Astrocyte (in vitro differentiated cells and primary cell): Measurements from ENCODE around the gene LARGE1. TPM values are rescaled to one million over a fixed set of nuclear protein-coding genes. Genes with fewer than 3 reads are reported as not detected.

Source experiments
- DNase-seq: peaks from one replicate; pipeline ENCODE4 v3.0.0-alpha.2; 2010; ENCODE audit warnings: low read depth
- FAIRE-seq: peaks from 2 replicates; lab custom pipeline; 2011; peaks lifted over from hg19 to GRCh38; lab: Jason Lieb, UNC
- H2AFZ ChIP-seq: 2 replicates; pipeline ENCODE4 v1.6.0; 2012; ENCODE audit warnings: low read depth, low read length, inconsistent platforms
- H3K27ac ChIP-seq: 2 replicates; pipeline ENCODE4 v1.5.1; 2011; ENCODE audit warnings: low read depth, low read length, inconsistent platforms
- H3K27me3 ChIP-seq: 2 replicates; pipeline ENCODE4 v1.6.0; 2011; ENCODE audit warnings: low read length, inconsistent platforms; ENCODE audit not compliant: insufficient read depth
- H3K36me3 ChIP-seq: 2 replicates; pipeline ENCODE4 v1.5.1; 2011; ENCODE audit warnings: low read length, inconsistent platforms; ENCODE audit not compliant: insufficient read depth
- H3K4me1 ChIP-seq: 2 replicates; pipeline ENCODE4 v1.5.1; 2011; ENCODE audit warnings: low read length, inconsistent platforms; ENCODE audit not compliant: insufficient read depth
- H3K4me2 ChIP-seq: 2 replicates; pipeline ENCODE4 v1.6.0; 2012; ENCODE audit warnings: low read length, inconsistent platforms
- H3K4me3 ChIP-seq: 2 replicates; pipeline ENCODE4 v1.5.1; 2011; ENCODE audit warnings: low read depth, mild to moderate bottlenecking, low read length, inconsistent platforms; ENCODE audit not compliant: insufficient read depth
- H3K79me2 ChIP-seq: 2 replicates; pipeline ENCODE4 v1.6.0; 2012; ENCODE audit warnings: mild to moderate bottlenecking, low read length, inconsistent platforms; ENCODE audit not compliant: insufficient read depth
- H3K9ac ChIP-seq: 2 replicates; pipeline ENCODE4 v1.6.0; 2012; ENCODE audit warnings: mild to moderate bottlenecking, low read length, inconsistent platforms
- H3K9me3 ChIP-seq: 2 replicates; pipeline ENCODE4 v1.5.1; 2012; ENCODE audit warnings: low read depth, mild to moderate bottlenecking, low read length, inconsistent platforms; ENCODE audit not compliant: insufficient read depth
- H4K20me1 ChIP-seq: 2 replicates; pipeline ENCODE4 v1.6.0; 2012; ENCODE audit warnings: low read length, inconsistent platforms; ENCODE audit not compliant: insufficient read depth
- H3K27ac Mint-ChIP-seq: one replicate; pipeline ENCODE4 v1.8.0; 2021; ENCODE audit warnings: mild to moderate bottlenecking, mixed read lengths; ENCODE audit not compliant: unreplicated experiment
- H3K27me3 Mint-ChIP-seq: one replicate; pipeline ENCODE4 v1.8.0; 2021; ENCODE audit warnings: low read depth, mixed read lengths; ENCODE audit not compliant: unreplicated experiment
- H3K36me3 Mint-ChIP-seq: one replicate; pipeline ENCODE4 v1.8.0; 2021; ENCODE audit warnings: low read depth, mixed read lengths; ENCODE audit not compliant: unreplicated experiment
- H3K4me1 Mint-ChIP-seq: one replicate; pipeline ENCODE4 v1.8.0; 2021; ENCODE audit warnings: low read depth, mixed read lengths; ENCODE audit not compliant: unreplicated experiment
- H3K4me3 Mint-ChIP-seq: one replicate; pipeline ENCODE4 v1.8.0; 2021; ENCODE audit warnings: mild to moderate bottlenecking, moderate library complexity, mixed read lengths; ENCODE audit not compliant: unreplicated experiment
- H3K9me3 Mint-ChIP-seq: one replicate; pipeline ENCODE4 v1.8.0; 2021; ENCODE audit warnings: mild to moderate bottlenecking, mixed read lengths; ENCODE audit not compliant: unreplicated experiment
- EZH2 ChIP-seq: IDR thresholded peaks from 2 replicates; pipeline ENCODE4 v1.6.1; 2012; ENCODE audit warnings: mild to moderate bottlenecking, low read length, inconsistent platforms; ENCODE audit not compliant: insufficient read depth
- total RNA-seq: library from RNA; stranded (reverse); gene quantifications from 2 replicates; pipeline ENCODE4 v1.2.1, GENCODE V29; 2021
- TF ChIP-seq, protein P1 (sequence below): IDR thresholded peaks from 2 replicates; pipeline ENCODE4 v1.5.1; 2011; ENCODE audit warnings: low read depth, mild to moderate bottlenecking, inconsistent platforms, low read length, moderate library complexity; ENCODE audit not compliant: insufficient read depth

LARGE1 gene
- total RNA-seq, 1 donor from 2014 or later, result 92.6 TPM

DNA sequence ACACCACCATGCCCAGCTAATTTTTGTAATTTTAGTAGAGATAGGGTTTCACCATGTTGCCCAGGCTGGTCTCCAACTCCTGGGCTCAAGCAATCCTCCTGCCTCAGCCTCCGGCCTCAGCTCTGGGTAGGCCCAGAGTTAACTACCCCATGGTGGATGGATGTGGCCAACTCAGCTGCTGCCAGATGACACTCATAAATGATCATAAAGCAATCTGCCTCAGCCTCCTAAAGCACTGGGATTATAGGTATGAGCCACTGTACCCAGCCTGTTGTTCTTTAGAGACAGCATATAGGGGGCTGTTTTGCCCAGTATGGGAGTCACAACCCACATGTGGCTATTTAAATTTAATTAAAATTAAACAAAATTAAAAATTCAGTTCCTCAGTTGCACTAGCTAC, 54.3 kb downstream of the LARGE1 start:
- Mint-ChIP-seq H3K27ac (no peak overlapping the region), H3K36me3 (peaks cover 1% of the 10 kb centered on the region), H3K9me3 (no peaks in the 10 kb centered on the region), H3K27me3 (no peaks in the 10 kb centered on the region), H3K4me3 (no peak overlapping the region), H3K4me1 (peaks cover 32% of the 10 kb centered on the region)
- Histone ChIP-seq H3K9me3 (no peaks in the 10 kb centered on the region), H3K27me3 (no peaks in the 10 kb centered on the region), H4K20me1 (peaks cover 33% of the 10 kb centered on the region), H2AFZ (no peak overlapping the region), H3K9ac (no peak overlapping the region), H3K4me2 (no peak overlapping the region), H3K36me3 (no peaks in the 10 kb centered on the region), H3K4me1 (peaks cover 2% of the 10 kb centered on the region), H3K79me2 (peaks cover 7% of the 10 kb centered on the region), H3K4me3 (no peak overlapping the region), H3K27ac (no peak overlapping the region)
- DNase-seq (no peak), FAIRE-seq (no peak)
- TF ChIP-seq, protein P1, sequence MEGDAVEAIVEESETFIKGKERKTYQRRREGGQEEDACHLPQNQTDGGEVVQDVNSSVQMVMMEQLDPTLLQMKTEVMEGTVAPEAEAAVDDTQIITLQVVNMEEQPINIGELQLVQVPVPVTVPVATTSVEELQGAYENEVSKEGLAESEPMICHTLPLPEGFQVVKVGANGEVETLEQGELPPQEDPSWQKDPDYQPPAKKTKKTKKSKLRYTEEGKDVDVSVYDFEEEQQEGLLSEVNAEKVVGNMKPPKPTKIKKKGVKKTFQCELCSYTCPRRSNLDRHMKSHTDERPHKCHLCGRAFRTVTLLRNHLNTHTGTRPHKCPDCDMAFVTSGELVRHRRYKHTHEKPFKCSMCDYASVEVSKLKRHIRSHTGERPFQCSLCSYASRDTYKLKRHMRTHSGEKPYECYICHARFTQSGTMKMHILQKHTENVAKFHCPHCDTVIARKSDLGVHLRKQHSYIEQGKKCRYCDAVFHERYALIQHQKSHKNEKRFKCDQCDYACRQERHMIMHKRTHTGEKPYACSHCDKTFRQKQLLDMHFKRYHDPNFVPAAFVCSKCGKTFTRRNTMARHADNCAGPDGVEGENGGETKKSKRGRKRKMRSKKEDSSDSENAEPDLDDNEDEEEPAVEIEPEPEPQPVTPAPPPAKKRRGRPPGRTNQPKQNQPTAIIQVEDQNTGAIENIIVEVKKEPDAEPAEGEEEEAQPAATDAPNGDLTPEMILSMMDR, result no peak
- TF ChIP-seq EZH2, result no peak

DNA sequence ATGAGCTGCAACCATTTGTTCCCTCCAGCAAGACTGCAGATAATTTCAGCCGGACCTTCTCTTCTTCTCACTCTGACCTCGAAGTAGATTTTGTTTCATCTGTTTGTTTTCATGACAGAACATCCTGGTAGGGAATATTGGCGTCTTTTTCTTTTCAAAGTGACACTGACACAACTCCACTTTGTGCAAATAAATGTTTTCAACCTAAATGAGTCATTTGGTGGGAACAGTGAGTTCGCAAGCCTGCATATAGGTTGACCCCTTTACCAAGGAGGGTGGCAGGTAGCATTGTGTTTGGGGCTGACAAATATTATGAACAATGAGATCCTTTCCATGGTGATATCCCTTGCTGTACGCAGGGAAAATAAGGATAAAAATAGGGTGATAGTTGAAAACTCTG, 55.0 kb downstream of the LARGE1 start:
- H3K36me3 Mint-ChIP-seq, result peaks cover 1% of the 10 kb centered on the region
- no peak overlapping the region for H3K27ac ChIP-seq

DNA sequence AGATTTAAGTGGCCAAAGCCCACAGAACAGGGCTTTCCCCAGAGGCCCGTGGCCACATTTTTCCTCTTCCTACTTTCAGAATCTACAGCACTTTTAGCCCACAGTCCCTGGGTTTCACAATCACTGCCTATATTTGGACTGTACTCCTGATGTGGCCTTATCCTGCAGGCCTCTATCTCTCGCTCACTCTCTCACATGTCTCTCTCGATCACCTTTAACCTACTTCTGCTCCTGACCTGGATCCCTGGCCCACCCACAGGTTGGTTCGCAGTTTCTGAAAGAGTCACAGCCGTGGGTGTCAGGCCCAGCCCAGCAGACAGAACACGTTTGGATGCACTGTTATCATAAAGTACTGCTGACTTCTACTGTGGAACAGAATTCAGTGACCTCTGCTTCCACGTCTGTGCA, 55.5 kb downstream of the LARGE1 start:
- no peaks in the 10 kb centered on the region for H3K27me3 ChIP-seq
- no peaks in the 10 kb centered on the region for H3K9me3 ChIP-seq
- H3K27ac Mint-ChIP-seq, result no peak overlapping the region
- H3K36me3 Mint-ChIP-seq, result peaks cover 1% of the 10 kb centered on the region
- peaks cover 2% of the 10 kb centered on the region for H3K4me1 ChIP-seq
- no peak overlapping the region for H3K4me3 ChIP-seq
- peaks cover 35% of the 10 kb centered on the region for H4K20me1 ChIP-seq
- H3K4me2 ChIP-seq, result no peak overlapping the region
- H3K36me3 ChIP-seq, result no peaks in the 10 kb centered on the region
- no peaks in the 10 kb centered on the region for H3K27me3 Mint-ChIP-seq
- H2AFZ ChIP-seq, result no peak overlapping the region
- H3K27ac ChIP-seq, result no peak overlapping the region
- peaks cover 11% of the 10 kb centered on the region for H3K79me2 ChIP-seq
- H3K9me3 Mint-ChIP-seq, result no peaks in the 10 kb centered on the region
- FAIRE-seq (no peak), DNase-seq (no peak)
- peaks cover 28% of the 10 kb centered on the region for H3K4me1 Mint-ChIP-seq
- no peak overlapping the region for H3K4me3 Mint-ChIP-seq
- TF ChIP-seq, protein P1, result no peak
- no peak for TF ChIP-seq EZH2
- no peak overlapping the region for H3K9ac ChIP-seq

More for the DNA sequence above, 55.0 kb downstream of the LARGE1 start:
- no peak overlapping the region for H3K4me3 ChIP-seq
- H3K27ac Mint-ChIP-seq, result no peak overlapping the region
- H3K4me1 ChIP-seq, result peaks cover 2% of the 10 kb centered on the region
- no peaks in the 10 kb centered on the region for H3K36me3 ChIP-seq
- H3K9ac ChIP-seq, result no peak overlapping the region
- H3K9me3 Mint-ChIP-seq, result no peaks in the 10 kb centered on the region
- H3K4me1 Mint-ChIP-seq, result peaks cover 32% of the 10 kb centered on the region
- H3K4me2 ChIP-seq, result no peak overlapping the region
- no peaks in the 10 kb centered on the region for H3K27me3 Mint-ChIP-seq
- H2AFZ ChIP-seq, result no peak overlapping the region
- no peaks in the 10 kb centered on the region for H3K27me3 ChIP-seq
- peaks cover 11% of the 10 kb centered on the region for H3K79me2 ChIP-seq
- DNase-seq (no peak), FAIRE-seq (no peak)
- peaks cover 35% of the 10 kb centered on the region for H4K20me1 ChIP-seq
- TF ChIP-seq, protein P1, result no peak
- TF ChIP-seq EZH2, result no peak
- H3K9me3 ChIP-seq, result no peaks in the 10 kb centered on the region
- H3K4me3 Mint-ChIP-seq, result no peak overlapping the region
